Forelimb muscle (tissue), 1 donor: ENCODE data around the gene ACTN1. TPM values are rescaled to one million over a fixed set of nuclear protein-coding genes. Genes with fewer than 3 reads are reported as not detected.
"Not testable (repeated sequence)": the region's sequence is repeated elsewhere in the genome, so short reads cannot be mapped to it uniquely, and the experiment has no call there.

Experiments used
- DNase-seq: peaks from one replicate; pipeline ENCODE4 v3.0.0-alpha.2; 2013; ENCODE audit warnings: low read depth
- polyA plus RNA-seq: library from polyadenylated mRNA; unstranded; fragments of 120-200 nt; gene quantifications from one replicate; pipeline ENCODE4 v1.2.1, GENCODE V29; 2013; ENCODE audit not compliant: insufficient read length

The ACTN1 gene
- polyA plus RNA-seq, 1 donor: 38.3 TPM

GRCh38 chr14:68986926-68987652 is 8.0 kb upstream of the ACTN1 start:
- DNase-seq: no peak

- DNase-seq: no peak
Measured at GRCh38 chr14:68986225-68986624, 7.1 kb upstream of the ACTN1 start.

GRCh38 chr14:68984686-68985085 is 5.6 kb upstream of the ACTN1 start:
- DNase-seq: no peak

GRCh38 chr14:68983191-68983590 is 4.1 kb upstream of the ACTN1 start:
- DNase-seq: no peak

- no peak for DNase-seq
Measured at GRCh38 chr14:68982581-68982980, 3.5 kb upstream of the ACTN1 start.

GRCh38 chr14:68981539-68981976 is 2.5 kb upstream of the ACTN1 start:
- no peak for DNase-seq

GRCh38 chr14:68981139-68981538 is 2.0 kb upstream of the ACTN1 start:
- no peak for DNase-seq

- DNase-seq: no peak
Measured at GRCh38 chr14:68979722-68980451, 785 bp upstream of the ACTN1 start.

GRCh38 chr14:68978172-68978911 is 760 bp downstream of the ACTN1 start:
- DNase-seq: no peak

GRCh38 chr14:68977718-68978171 is 1.4 kb downstream of the ACTN1 start:
- no peak for DNase-seq

- DNase-seq: no peak
Measured at GRCh38 chr14:68977180-68977717, 1.9 kb downstream of the ACTN1 start.

- DNase-seq: no peak
Measured at GRCh38 chr14:68976160-68977067, 2.7 kb downstream of the ACTN1 start.

- DNase-seq: no peak
Measured at GRCh38 chr14:68975667-68976066, 3.4 kb downstream of the ACTN1 start.

GRCh38 chr14:68974759-68975347 is 4.2 kb downstream of the ACTN1 start:
- DNase-seq: no peak

GRCh38 chr14:68973639-68974038 is 5.5 kb downstream of the ACTN1 start:
- DNase-seq: no peak

- DNase-seq: not testable (repeated sequence)
Measured at GRCh38 chr14:68973219-68973565, 5.9 kb downstream of the ACTN1 start.

GRCh38 chr14:68972507-68973218 is 6.4 kb downstream of the ACTN1 start:
- DNase-seq: no peak

- DNase-seq: no peak
Measured at GRCh38 chr14:68971411-68972035, 7.6 kb downstream of the ACTN1 start.

GRCh38 chr14:68970736-68971135 is 8.4 kb downstream of the ACTN1 start:
- no peak for DNase-seq
